Measurements from ENCODE around the gene SLC6A18. TPM values are rescaled to one million over a fixed set of nuclear protein-coding genes. Genes with fewer than 3 reads are reported as not detected.

Gene SLC6A18
- polyA plus RNA-seq, 6 donors from 2014 or later = not detected

DNA sequence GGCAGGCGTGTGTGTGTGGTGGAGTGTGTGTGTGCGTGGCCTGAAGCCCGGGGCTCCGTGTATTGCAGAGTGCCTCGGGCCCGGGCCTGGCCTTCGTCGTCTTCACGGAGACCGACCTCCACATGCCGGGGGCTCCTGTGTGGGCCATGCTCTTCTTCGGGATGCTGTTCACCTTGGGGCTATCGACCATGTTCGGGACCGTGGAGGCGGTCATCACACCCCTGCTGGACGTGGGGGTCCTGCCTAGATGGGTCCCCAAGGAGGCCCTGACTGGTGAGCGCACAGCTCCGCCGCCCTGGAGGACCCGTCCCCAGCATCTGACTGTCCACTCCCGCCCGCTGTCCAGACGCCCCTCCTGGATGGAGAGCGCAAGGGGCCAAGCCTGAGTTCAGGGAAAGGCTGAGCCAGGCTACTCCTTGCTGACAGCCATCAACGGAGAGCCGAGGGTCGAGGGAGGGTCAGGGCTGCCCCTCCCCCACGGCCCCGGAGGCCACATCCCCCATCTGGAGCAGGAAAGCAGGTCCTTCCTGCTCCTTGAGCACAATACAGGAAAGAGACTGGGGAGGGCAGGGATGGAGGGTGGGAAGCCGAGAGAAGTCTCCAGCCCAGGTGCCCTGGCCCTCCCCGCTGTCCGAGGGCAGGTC, 18.4 kb downstream of the SLC6A18 start:
- ATAC-seq (ENCODE audit: low read depth in 2 of 2) (no peak), DNase-seq (no peak)
- H3K9me3 Mint-ChIP-seq = peaks cover 0 to 2% (median 0%) of the 10 kb centered on the region in 7 donors
- H3K4me3 Mint-ChIP-seq = no peak overlapping the region
- H3K27ac Mint-ChIP-seq = no peak overlapping the region
- H3K36me3 Mint-ChIP-seq = no peaks in the 10 kb centered on the region
- H3K4me1 Mint-ChIP-seq = peaks cover 0 to 2% (median 0%) of the 10 kb centered on the region in 3 donors
- H3K27me3 Mint-ChIP-seq = peaks cover 0 to 20% (median 0%) of the 10 kb centered on the region in 3 donors

DNA sequence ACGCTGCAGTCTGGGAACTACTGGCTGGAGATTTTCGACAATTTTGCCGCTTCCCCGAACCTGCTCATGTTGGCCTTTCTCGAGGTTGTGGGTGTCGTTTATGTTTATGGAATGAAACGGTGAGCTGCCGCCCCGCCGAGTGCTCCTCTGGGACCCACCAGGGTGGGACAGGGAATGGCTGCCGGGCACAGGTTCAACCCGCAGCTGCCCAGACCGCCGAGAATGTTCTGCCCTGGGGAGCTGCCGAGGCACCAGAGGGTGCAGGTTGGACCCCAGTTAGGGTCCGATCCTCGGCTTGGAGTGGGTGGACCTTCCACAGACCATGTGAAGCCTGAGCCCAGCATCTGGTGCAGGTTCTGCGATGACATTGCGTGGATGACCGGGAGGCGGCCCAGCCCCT, 19.1 kb downstream of the SLC6A18 start:
- no peak overlapping the region for H3K4me3 Mint-ChIP-seq
- peak overlapping the region in 1 of 6 donors; percentile 65 for H3K27ac Mint-ChIP-seq
- ATAC-seq (ENCODE audit: low read depth in 2 of 2) (no peak), DNase-seq (no peak)
- peaks cover 0 to 2% (median 0%) of the 10 kb centered on the region in 3 donors for H3K4me1 Mint-ChIP-seq
- no peaks in the 10 kb centered on the region for H3K36me3 Mint-ChIP-seq
- H3K9me3 Mint-ChIP-seq = peaks cover 0 to 2% (median 0%) of the 10 kb centered on the region in 7 donors
- peaks cover 0 to 20% (median 0%) of the 10 kb centered on the region in 3 donors for H3K27me3 Mint-ChIP-seq

DNA sequence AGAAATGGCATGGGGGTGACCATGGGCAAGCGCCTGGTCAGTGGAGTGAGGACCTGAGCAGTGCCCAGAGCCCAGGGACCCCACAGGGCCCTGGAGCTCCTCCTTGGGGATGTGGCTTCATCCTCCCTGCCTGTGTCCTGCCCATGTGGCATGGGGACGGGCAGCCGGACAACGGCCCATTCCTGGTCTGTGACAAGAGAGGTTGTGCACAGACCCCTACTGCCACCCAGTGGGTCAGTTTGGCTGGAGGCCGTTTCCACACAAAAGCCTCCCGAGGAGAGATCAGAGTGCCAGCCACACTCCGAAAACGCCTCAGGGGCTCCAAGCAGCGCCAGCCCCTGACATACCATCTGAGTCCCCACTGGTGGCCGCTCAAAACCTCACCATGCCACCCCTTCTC, 19.8 kb downstream of the SLC6A18 start:
- no peak for ATAC-seq (ENCODE audit: low read depth in 2 of 2)
- H3K36me3 Mint-ChIP-seq = no peaks in the 10 kb centered on the region
- DNase-seq = no peak
- H3K4me1 Mint-ChIP-seq = peaks cover 0 to 2% (median 0%) of the 10 kb centered on the region in 3 donors
- H3K27me3 Mint-ChIP-seq = peaks cover 0 to 20% (median 0%) of the 10 kb centered on the region in 3 donors
- H3K27ac Mint-ChIP-seq = no peak overlapping the region
- peaks cover 0 to 2% (median 0%) of the 10 kb centered on the region in 7 donors for H3K9me3 Mint-ChIP-seq
- no peak overlapping the region for H3K4me3 Mint-ChIP-seq

DNA sequence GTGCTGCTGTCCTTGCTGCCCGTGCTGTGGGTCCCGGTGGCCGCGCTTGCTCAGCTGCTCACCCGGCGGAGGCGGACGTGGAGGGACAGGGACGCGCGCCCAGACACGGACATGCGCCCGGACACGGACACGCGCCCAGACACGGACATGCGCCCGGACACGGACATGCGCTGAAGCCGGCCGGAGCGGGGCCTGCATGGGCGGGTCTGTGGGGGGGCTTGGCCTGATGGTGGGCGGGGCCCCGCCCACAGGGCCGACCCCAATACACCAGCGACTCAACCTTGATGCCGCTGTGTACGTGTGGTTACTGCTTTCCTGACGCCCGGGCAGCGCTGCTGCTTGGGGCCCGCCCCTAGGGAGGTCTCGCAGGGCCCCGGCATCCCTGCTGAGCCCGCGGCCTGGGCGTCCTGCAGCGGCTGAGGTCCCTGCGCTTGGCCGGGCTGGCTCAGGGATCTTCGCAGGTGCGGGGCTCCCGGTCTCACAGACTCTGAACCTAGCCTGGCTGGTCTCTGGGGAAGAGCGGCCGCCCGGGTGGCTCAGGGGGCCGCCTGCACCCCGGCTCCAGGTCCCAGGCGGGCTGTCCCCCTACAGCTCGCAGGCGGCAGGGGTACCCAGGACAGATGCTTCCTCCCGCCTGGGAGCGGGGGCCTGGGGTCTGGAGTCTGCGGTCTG, 20.9 kb downstream of the SLC6A18 start:
- peaks cover 0 to 2% (median 0%) of the 10 kb centered on the region in 3 donors for H3K4me1 Mint-ChIP-seq
- H3K9me3 Mint-ChIP-seq = no peaks in the 10 kb centered on the region
- H3K36me3 Mint-ChIP-seq = no peaks in the 10 kb centered on the region
- no peak overlapping the region for H3K4me3 Mint-ChIP-seq
- H3K27ac Mint-ChIP-seq = no peak overlapping the region
- DNase-seq = no peak
- H3K27me3 Mint-ChIP-seq = peaks cover 0 to 20% (median 0%) of the 10 kb centered on the region in 3 donors
- ATAC-seq (ENCODE audit: low read depth in 2 of 2) = no peak

DNA sequence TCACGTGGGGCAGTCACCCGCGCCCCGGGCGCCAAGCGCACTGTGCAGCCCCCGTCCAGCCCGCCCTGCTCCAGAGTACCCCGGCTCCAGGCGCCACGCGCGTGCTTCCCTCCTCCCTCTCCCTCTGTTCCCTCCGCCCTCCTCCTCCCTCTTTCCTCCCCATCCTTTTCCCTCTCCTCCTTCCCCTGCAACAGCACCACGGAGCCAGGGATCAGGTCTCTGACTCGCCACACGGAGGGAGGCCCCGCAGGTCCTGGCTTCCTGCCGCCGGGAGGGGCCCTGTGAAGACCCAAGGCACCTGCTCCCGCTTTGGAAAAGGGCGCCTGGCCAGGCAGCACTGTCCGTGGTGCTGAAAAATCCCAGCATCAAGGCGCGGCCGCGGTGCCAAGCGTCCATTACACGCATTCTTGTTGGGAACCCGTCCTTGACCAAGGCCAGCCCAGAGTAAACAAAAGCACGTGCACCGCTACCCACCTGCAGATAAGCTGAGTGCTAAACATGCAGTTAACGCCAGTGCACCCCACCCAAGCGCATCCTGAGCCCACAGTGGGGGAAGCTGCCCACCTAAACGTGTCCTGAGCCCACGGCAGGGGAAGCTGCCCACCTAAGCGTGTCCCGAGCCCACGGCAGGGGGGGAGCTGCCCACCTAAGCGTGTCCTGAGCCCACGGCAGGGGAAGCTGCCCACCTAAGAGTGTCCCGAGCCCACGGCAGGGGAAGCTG, 21.7 kb downstream of the SLC6A18 start:
- peaks cover 0 to 2% (median 0%) of the 10 kb centered on the region in 3 donors for H3K4me1 Mint-ChIP-seq
- no peak for DNase-seq
- H3K27me3 Mint-ChIP-seq = peaks cover 0 to 15% (median 0%) of the 10 kb centered on the region in 3 donors
- ATAC-seq (ENCODE audit: low read depth in 2 of 2) = no peak
- no peak overlapping the region for H3K27ac Mint-ChIP-seq
- H3K4me3 Mint-ChIP-seq = no peak overlapping the region
- no peaks in the 10 kb centered on the region for H3K9me3 Mint-ChIP-seq
- no peaks in the 10 kb centered on the region for H3K36me3 Mint-ChIP-seq

DNA sequence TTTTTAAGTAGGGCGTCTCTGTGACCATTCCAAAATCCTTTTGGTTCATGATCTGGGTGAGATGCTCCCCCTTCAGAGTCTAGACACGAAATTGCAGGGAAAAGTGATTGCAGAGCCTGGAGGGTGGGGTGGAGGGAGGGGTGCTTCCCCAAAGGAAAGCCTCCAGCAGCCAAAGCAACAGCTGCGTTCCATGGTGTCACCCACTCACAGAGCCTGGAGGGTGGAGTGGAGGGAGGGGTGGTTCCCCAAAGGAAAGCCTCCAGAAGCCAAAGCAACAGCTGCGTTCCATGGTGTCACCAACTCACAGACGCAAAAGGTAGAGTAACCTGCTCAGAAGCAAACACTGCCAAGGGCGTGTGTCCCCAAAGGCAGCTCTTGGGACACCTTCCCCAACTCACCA, 22.6 kb downstream of the SLC6A18 start:
- Mint-ChIP-seq H3K9me3 (no peaks in the 10 kb centered on the region), H3K27me3 (peaks cover 0 to 15% (median 0%) of the 10 kb centered on the region in 3 donors)

DNA sequence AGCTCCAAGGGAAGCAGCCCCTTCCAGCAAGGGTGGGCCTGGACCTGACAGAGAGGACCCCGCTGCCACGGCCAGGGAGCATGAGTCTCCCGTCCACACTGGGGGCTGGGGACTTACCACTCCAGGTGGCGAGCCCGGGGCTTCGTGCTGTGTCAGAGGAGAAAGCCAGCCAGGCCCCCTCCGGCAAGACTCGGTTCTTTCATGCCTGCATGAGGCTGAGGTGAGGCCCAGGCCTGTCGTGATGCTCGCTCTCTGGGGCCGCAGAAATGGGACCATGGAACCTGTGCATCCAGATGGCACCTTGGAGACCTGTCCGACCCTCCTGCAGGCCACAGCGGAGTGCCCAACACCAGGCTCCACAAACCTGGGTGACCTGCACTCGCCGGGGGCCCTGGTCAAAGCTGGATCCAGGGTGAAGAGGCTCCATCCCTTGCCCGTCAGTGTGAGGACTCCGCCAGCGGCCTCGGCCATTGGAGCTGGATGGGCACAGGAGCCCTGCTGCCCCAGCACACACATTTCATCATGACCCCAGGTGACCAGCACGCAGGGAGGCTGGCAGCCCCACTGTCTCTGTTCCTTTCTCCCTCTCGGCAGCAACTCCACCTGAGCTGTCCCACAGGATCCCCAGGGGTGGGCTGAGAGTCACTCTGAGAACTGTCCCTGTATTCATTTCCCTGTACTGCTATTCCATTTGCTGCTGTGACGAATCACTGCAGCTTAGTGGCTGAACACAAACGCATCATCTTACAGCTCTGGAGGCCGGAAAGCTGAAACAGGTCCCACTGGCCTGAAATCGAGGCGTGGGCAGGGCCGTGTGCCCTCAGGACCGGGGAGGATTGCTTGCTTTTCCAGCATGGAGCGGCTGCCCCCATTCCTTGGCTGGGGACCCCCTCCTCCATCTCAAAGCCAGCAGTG, 24.4 kb downstream of the SLC6A18 start:
- DNase-seq = no peak
- H3K27me3 Mint-ChIP-seq = peaks cover 0 to 6% (median 0%) of the 10 kb centered on the region in 3 donors
- H3K4me1 Mint-ChIP-seq = peaks cover 0 to 5% (median 2%) of the 10 kb centered on the region in 3 donors
- no peaks in the 10 kb centered on the region for H3K9me3 Mint-ChIP-seq
- no peak overlapping the region for H3K27ac Mint-ChIP-seq
- no peaks in the 10 kb centered on the region for H3K36me3 Mint-ChIP-seq
- no peak overlapping the region for H3K4me3 Mint-ChIP-seq
- no peak for ATAC-seq (ENCODE audit: low read depth in 2 of 2)

More for the DNA sequence above, 22.6 kb downstream of the SLC6A18 start:
- ATAC-seq (ENCODE audit: low read depth in 2 of 2) (no peak), DNase-seq (no peak)
- H3K27ac Mint-ChIP-seq = no peak overlapping the region
- no peak overlapping the region for H3K4me3 Mint-ChIP-seq
- peaks cover 0 to 2% (median 2%) of the 10 kb centered on the region in 3 donors for H3K4me1 Mint-ChIP-seq
- no peaks in the 10 kb centered on the region for H3K36me3 Mint-ChIP-seq

DNA sequence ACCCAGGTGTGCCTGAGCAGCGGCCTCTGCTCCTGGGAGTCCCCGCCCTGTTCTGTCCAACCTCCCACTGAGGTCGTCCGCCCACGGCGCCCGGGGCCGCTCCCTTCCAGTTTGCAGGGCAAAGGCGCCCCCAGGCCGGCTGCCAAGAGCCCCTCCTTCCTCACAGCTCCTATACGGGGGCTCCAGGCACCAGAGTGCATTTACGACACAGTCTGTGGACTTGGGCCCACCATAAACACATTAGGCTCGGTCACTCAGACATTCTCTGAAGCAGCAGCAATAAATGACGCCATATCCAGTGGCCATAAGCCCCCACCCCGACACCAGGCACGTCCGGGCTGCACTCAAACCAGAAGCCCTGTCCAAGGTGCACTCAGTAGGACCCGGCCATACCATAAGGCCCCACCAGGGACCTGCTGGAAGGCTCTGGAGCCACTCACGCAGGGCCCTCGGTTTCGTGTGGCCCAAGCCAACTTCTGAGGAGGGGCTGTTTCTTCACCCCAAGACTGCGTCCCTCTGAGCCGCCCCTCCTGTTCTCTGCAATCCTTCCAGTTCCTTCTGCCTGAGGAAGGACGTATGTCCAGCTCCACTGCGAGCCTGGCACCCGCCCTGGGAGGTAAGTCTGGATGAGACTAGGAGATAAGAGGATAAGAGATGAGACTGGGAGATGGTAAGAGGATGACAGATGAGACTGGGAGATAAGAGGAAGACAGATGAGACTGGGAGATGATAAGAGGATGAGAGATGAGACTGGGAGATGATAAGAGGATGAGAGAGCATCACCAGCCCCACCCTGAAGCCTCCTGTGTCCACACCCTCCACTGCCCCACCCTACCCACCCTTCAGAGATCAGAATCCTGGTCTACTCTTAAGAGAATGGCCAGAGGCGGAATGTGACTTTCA, 26.7 kb downstream of the SLC6A18 start:
- DNase-seq (no peak), ATAC-seq (ENCODE audit: low read depth in 2 of 2) (no peak)
- Mint-ChIP-seq H3K4me3 (no peak overlapping the region), H3K36me3 (no peaks in the 10 kb centered on the region), H3K27ac (peak overlapping the region in 1 of 6 donors; percentile 2), H3K4me1 (peaks cover 0 to 10% (median 0%) of the 10 kb centered on the region in 3 donors), H3K9me3 (no peaks in the 10 kb centered on the region), H3K27me3 (peaks cover 0 to 2% (median 0%) of the 10 kb centered on the region in 3 donors)

DNA sequence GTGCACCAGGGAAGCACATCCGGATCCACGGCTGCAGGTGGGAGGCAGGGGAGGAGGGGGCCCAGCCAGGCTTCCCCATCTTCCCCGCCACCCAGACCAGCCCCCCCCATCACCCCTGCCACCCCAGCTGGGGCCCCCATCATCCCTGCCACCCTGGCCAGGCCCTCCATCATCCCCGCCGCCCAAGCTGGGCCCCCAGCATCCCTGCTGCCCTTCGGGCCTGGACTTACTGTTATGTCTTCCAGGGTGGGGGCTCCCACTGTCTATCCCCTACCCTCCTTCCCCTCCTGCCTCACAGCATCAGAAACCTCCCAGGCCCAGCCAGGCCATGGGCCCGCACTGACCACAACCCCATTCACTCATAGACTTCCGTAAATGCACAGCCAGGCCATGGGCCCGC, 27.5 kb downstream of the SLC6A18 start:
- Mint-ChIP-seq H3K4me3 (no peak overlapping the region), H3K27me3 (no peaks in the 10 kb centered on the region), H3K4me1 (peaks cover 0 to 10% (median 0%) of the 10 kb centered on the region in 3 donors), H3K9me3 (no peaks in the 10 kb centered on the region), H3K36me3 (no peaks in the 10 kb centered on the region), H3K27ac (peak overlapping the region in 1 of 6 donors; percentile 58)
- ATAC-seq (ENCODE audit: low read depth in 2 of 2) (no peak), DNase-seq (no peak)

DNA sequence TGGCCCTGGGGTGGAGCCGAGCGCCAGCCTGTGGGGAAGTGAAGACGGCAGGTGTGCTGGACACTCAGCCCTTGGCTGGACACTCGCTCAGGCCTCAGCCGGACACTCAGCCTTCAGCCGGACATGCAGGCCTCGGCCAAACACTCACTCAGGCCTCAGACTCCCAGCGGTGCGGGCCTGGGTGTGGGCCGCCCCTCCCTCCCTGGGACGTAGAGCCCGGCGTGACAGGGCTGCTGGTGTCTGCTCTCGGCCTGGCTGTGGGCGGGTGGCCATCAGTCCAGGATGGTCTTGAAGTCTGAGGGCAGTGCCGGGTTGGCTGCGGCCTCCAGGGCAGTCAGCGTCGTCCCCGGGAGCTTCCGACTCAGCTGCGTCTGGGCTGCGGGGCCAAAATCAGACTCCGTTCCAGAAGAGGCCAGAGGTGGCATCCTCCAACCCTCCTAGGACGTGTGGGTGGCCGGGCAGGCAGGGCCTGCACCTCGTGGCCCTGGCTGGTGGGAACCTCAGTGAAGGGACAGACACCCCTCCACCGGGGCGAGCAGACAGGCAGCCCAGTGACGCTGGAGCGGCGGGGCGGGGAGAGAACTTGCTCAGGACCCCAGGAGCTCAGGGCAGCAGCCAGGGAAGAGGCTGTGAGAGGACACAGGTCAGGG, 28.4 kb downstream of the SLC6A18 start:
- DNase-seq (no peak), ATAC-seq (ENCODE audit: low read depth in 2 of 2) (no peak)
- H3K4me3 Mint-ChIP-seq = no peak overlapping the region
- H3K27ac Mint-ChIP-seq = no peak overlapping the region
- H3K9me3 Mint-ChIP-seq = peaks cover 0 to 2% (median 0%) of the 10 kb centered on the region in 7 donors
- H3K27me3 Mint-ChIP-seq = peaks cover 0 to 3% (median 2%) of the 10 kb centered on the region in 3 donors
- peaks cover 0 to 10% (median under 1%) of the 10 kb centered on the region in 3 donors for H3K4me1 Mint-ChIP-seq
- no peaks in the 10 kb centered on the region for H3K36me3 Mint-ChIP-seq

DNA sequence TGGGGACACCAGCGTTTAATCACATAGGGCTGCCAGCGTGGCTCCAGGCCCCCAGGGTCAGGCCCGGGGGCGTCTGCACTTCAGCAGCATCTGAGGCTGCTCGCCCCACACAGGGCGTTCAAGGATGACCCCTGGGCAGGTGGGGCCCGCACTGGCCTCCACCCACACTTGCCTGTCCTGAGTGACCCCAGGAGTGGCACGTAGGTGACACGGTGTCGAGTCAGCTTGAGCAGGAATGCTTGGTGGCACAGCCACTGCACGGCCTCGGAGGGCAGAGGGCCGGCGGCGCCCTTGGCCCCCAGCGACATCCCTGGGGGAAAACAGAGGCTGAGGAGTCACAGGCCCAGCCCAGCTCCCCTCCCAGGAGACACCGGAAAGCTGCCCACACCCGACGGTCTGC, 29.0 kb downstream of the SLC6A18 start:
- Mint-ChIP-seq H3K27ac (no peak overlapping the region), H3K9me3 (peaks cover 0 to 2% (median 0%) of the 10 kb centered on the region in 7 donors), H3K4me1 (peaks cover 0 to 10% (median 3%) of the 10 kb centered on the region in 3 donors), H3K36me3 (no peaks in the 10 kb centered on the region), H3K27me3 (peaks cover 0 to 6% (median 5%) of the 10 kb centered on the region in 3 donors), H3K4me3 (no peak overlapping the region)
- ATAC-seq (ENCODE audit: low read depth in 2 of 2) (no peak), DNase-seq (no peak)
